ENCODE measurements around the gene A4GALT. TPM values are rescaled to one million over a fixed set of nuclear protein-coding genes. Genes with fewer than 3 reads are reported as not detected.

A4GALT gene
- total and polyA plus RNA-seq, 2 donors (not counting 1 experiment from before 2014, with no cell fraction given): 0.09 to 6.1 TPM

- TF ChIP-seq, protein P1, sequence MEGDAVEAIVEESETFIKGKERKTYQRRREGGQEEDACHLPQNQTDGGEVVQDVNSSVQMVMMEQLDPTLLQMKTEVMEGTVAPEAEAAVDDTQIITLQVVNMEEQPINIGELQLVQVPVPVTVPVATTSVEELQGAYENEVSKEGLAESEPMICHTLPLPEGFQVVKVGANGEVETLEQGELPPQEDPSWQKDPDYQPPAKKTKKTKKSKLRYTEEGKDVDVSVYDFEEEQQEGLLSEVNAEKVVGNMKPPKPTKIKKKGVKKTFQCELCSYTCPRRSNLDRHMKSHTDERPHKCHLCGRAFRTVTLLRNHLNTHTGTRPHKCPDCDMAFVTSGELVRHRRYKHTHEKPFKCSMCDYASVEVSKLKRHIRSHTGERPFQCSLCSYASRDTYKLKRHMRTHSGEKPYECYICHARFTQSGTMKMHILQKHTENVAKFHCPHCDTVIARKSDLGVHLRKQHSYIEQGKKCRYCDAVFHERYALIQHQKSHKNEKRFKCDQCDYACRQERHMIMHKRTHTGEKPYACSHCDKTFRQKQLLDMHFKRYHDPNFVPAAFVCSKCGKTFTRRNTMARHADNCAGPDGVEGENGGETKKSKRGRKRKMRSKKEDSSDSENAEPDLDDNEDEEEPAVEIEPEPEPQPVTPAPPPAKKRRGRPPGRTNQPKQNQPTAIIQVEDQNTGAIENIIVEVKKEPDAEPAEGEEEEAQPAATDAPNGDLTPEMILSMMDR (IDR thresholded peaks at IDR 0.05): no peak
- no peak for TF ChIP-seq EZH2 (IDR thresholded peaks at IDR 0.05; ENCODE audit: borderline replicate concordance, insufficient read depth, low read depth, low read length, poor library complexity, severe bottlenecking)
- 92% methylated on average over 2 of the region's 4 CpGs for WGBS (ENCODE audit: insufficient coverage)
- POLR2A ChIA-PET: no interaction called here
Observed at GRCh38 chr22:42704896-42705295, 15.8 kb downstream of the A4GALT start.

GRCh38 chr22:42702675-42703074 lies 18.0 kb downstream of the A4GALT start:
- H3K9me3 ChIP-seq (ENCODE audit: control extremely low read depth in 1 of 3, control insufficient read depth in 2 of 3, insufficient read depth in 1 of 3, low read length in 2 of 3): no peaks in the 10 kb centered on the region
- H3K27ac ChIP-seq (ENCODE audit: low read length in 2 of 2): no peak overlapping the region
- H3K79me2 ChIP-seq (ENCODE audit: control insufficient read depth, insufficient read depth, low read length): peaks cover 2% of the 10 kb centered on the region
- no peak for DNase-seq
- ChIA-PET CTCF (no interaction called here), POLR2A (no interaction called here)
- H3K36me3 ChIP-seq (replicated peaks in 1 of 2; ENCODE audit: control extremely low read depth in 1 of 2, control insufficient read depth in 1 of 2, extremely low read depth in 1 of 2, insufficient read depth in 2 of 2, low read length in 1 of 2): no peaks in the 10 kb centered on the region
- no peak for ATAC-seq (ENCODE audit: low read depth)
- Mint-ChIP-seq H3K9me3 (ENCODE audit: insufficient read depth) (no peaks in the 10 kb centered on the region), H3K4me1 (peaks cover 3% of the 10 kb centered on the region), H3K4me3 (no peak overlapping the region), H3K27me3 (peaks cover 4% of the 10 kb centered on the region), H3K27ac (no peak overlapping the region)
- no peaks in the 10 kb centered on the region for H4K20me1 ChIP-seq (ENCODE audit: control insufficient read depth, insufficient read depth, low read length, poor library complexity, severe bottlenecking)
- H2AFZ ChIP-seq (ENCODE audit: insufficient read depth, low read depth, low read length, poor library complexity, severe bottlenecking): no peak overlapping the region
- peaks cover 0 to 14% (median 0%) of the 10 kb centered on the region in 4 experiments for H3K27me3 ChIP-seq (replicated peaks in 1 of 4; ENCODE audit: control extremely low read depth in 1 of 4, control insufficient read depth in 3 of 4, insufficient read depth in 4 of 4, low read length in 3 of 4)
- H3K4me3 ChIP-seq (ENCODE audit: control extremely low read depth in 1 of 5, extremely low read depth in 1 of 5, insufficient read depth in 1 of 5, low read depth in 2 of 5, low read length in 4 of 5): no peak overlapping the region
- no peak overlapping the region for H3K4me2 ChIP-seq (replicated peaks; ENCODE audit: low read depth, low read length, poor library complexity, severe bottlenecking)
- intact Hi-C loops (cut with micrococcal nuclease): no loop called here
- no peaks in the 10 kb centered on the region for H3K4me1 ChIP-seq (ENCODE audit: control insufficient read depth in 2 of 2, insufficient read depth in 2 of 2, low read length in 2 of 2)
- no peak overlapping the region for H3K9ac ChIP-seq (ENCODE audit: low read length)
- TF ChIP-seq EZH2 (IDR thresholded peaks at IDR 0.05; ENCODE audit: borderline replicate concordance, insufficient read depth, low read depth, low read length, poor library complexity, severe bottlenecking): no peak
- TF ChIP-seq, protein P1 (IDR thresholded peaks at IDR 0.05): no peak
- 98% methylated on average over 13 of the region's 13 CpGs for WGBS (ENCODE audit: insufficient coverage)

More at GRCh38 chr22:42704896-42705295, 15.8 kb downstream of the A4GALT start:
- H3K27me3 Mint-ChIP-seq: peaks cover 4% of the 10 kb centered on the region
- Histone ChIP-seq H3K27me3 (replicated peaks in 1 of 4; ENCODE audit: control extremely low read depth in 1 of 4, control insufficient read depth in 3 of 4, insufficient read depth in 4 of 4, low read length in 3 of 4) (peaks cover 0 to 14% (median 0%) of the 10 kb centered on the region in 4 experiments), H3K79me2 (ENCODE audit: control insufficient read depth, insufficient read depth, low read length) (peaks cover 2% of the 10 kb centered on the region), H3K36me3 (replicated peaks in 1 of 2; ENCODE audit: control extremely low read depth in 1 of 2, control insufficient read depth in 1 of 2, extremely low read depth in 1 of 2, insufficient read depth in 2 of 2, low read length in 1 of 2) (no peaks in the 10 kb centered on the region), H3K4me1 (ENCODE audit: control insufficient read depth in 2 of 2, insufficient read depth in 2 of 2, low read length in 2 of 2) (no peaks in the 10 kb centered on the region), H3K4me3 (ENCODE audit: control extremely low read depth in 1 of 5, extremely low read depth in 1 of 5, insufficient read depth in 1 of 5, low read depth in 2 of 5, low read length in 4 of 5) (no peak overlapping the region), H3K9me3 (ENCODE audit: control extremely low read depth in 1 of 3, control insufficient read depth in 2 of 3, insufficient read depth in 1 of 3, low read length in 2 of 3) (peaks cover 0 to 13% (median 0%) of the 10 kb centered on the region in 3 donors), H4K20me1 (ENCODE audit: control insufficient read depth, insufficient read depth, low read length, poor library complexity, severe bottlenecking) (no peaks in the 10 kb centered on the region), H3K4me2 (replicated peaks; ENCODE audit: low read depth, low read length, poor library complexity, severe bottlenecking) (no peak overlapping the region), H3K27ac (ENCODE audit: low read length in 2 of 2) (no peak overlapping the region), H2AFZ (ENCODE audit: insufficient read depth, low read depth, low read length, poor library complexity, severe bottlenecking) (no peak overlapping the region), H3K9ac (ENCODE audit: low read length) (no peak overlapping the region)
- CTCF ChIA-PET: interaction anchor here (0.7 kb wide), 1 partner anchor 329 kb away, joined by 4 read pairs; no protein-coding TSS in a partner anchor
- ATAC-seq (ENCODE audit: low read depth) (no peak), DNase-seq (no peak)
- no peaks in the 10 kb centered on the region for H3K9me3 Mint-ChIP-seq (ENCODE audit: insufficient read depth)
- intact Hi-C loops (cut with micrococcal nuclease): no loop called here
- H3K4me1 Mint-ChIP-seq: peaks cover 3% of the 10 kb centered on the region
- no peak overlapping the region for H3K4me3 Mint-ChIP-seq
- no peak overlapping the region for H3K27ac Mint-ChIP-seq
